Measurements from ENCODE around the gene TRAF3.

GRCh38 chr14:102931580-102932285 is 154.5 kb downstream of the TRAF3 start:
- no peak for TF ChIP-seq POLR2A (IDR thresholded peaks at IDR 0.05; ENCODE audit: low read length)
- no peak for TF ChIP-seq GATA1 (IDR thresholded peaks at IDR 0.05; ENCODE audit: low read depth, low read length)
